Fibroblast of peridontal ligament (primary cell): ENCODE results near the gene KCNN4.
"Not testable (repeated sequence)": the region's sequence is repeated elsewhere in the genome, so short reads cannot be mapped to it uniquely, and the experiment has no call there.

Experiments used
- DNase-seq: peaks from one replicate; pipeline ENCODE4 v3.0.0-alpha.2; 2010; ENCODE audit errors: extremely low read depth

Gene KCNN4

GRCh38 chr19:43774103-43774939, 6.5 kb downstream of the KCNN4 start:
- DNase-seq, result peak; percentile 48

- no peak for DNase-seq
These were observed 7.1 kb downstream of the KCNN4 start for GRCh38 chr19:43773725-43774102.

GRCh38 chr19:43769256-43769655, 11.5 kb downstream of the KCNN4 start:
- no peak for DNase-seq

GRCh38 chr19:43768273-43769050, 12.3 kb downstream of the KCNN4 start:
- peak; percentile 56 for DNase-seq

GRCh38 chr19:43767818-43768217, 13.0 kb downstream of the KCNN4 start:
- DNase-seq, result no peak

GRCh38 chr19:43767316-43767715, 13.5 kb downstream of the KCNN4 start:
- DNase-seq, result no peak

GRCh38 chr19:43766755-43767043, 14.1 kb downstream of the KCNN4 start:
- DNase-seq, result no peak

GRCh38 chr19:43765109-43765876, 15.5 kb downstream of the KCNN4 start:
- DNase-seq, result peak; percentile 91

GRCh38 chr19:43764684-43765083, 16.1 kb downstream of the KCNN4 start:
- DNase-seq, result not testable (repeated sequence)

- DNase-seq, result no peak
These were observed 17.3 kb downstream of the KCNN4 start for GRCh38 chr19:43763473-43763939.

- DNase-seq, result no peak
These were observed 18.0 kb downstream of the KCNN4 start for GRCh38 chr19:43762814-43763213.

- DNase-seq, result no peak
These were observed 19.8 kb downstream of the KCNN4 start for GRCh38 chr19:43760941-43761340.

- peak; percentile 60 for DNase-seq
These were observed 21.3 kb downstream of the KCNN4 start for GRCh38 chr19:43759515-43759914.

GRCh38 chr19:43755256-43755801, 25.4 kb downstream of the KCNN4 start:
- peak; percentile 67 for DNase-seq

- DNase-seq, result peak; percentile 97
These were observed 26.1 kb downstream of the KCNN4 start, which contains the start of gene SMG9 for GRCh38 chr19:43754503-43755255. Gene SMG9 (minus strand): TSS chr19:43754962. CDS start chr19:43750741, 4,221 bp downstream.

- DNase-seq, result peak; percentile 19
These were observed 26.6 kb downstream of the KCNN4 start for GRCh38 chr19:43754253-43754502.

GRCh38 chr19:43752287-43752875, 28.4 kb downstream of the KCNN4 start:
- no peak for DNase-seq

- peak; percentile 53 for DNase-seq
These were observed 29.1 kb downstream of the KCNN4 start for GRCh38 chr19:43751466-43752220.

- no peak for DNase-seq
These were observed 30.9 kb downstream of the KCNN4 start for GRCh38 chr19:43749898-43750297.

- DNase-seq, result no peak
These were observed 31.6 kb downstream of the KCNN4 start for GRCh38 chr19:43749152-43749551.
